LNCaP clone FGC (cell line): Measurements from ENCODE around the gene PKP4.

Source experiments
- DNase-seq: peaks from one replicate; pipeline ENCODE4 v3.0.0-alpha.2; 2011; ENCODE audit warnings: low read depth
- H3K4me3 ChIP-seq: 2 replicates; pipeline ENCODE4 v1.5.1; 2011; ENCODE audit warnings: mild to moderate bottlenecking, low read depth, low read length, control low read depth
- TF ChIP-seq, protein P1 (sequence below): IDR thresholded peaks from 2 replicates; pipeline ENCODE4 v1.5.1; 2012; ENCODE audit warnings: mild to moderate bottlenecking; ENCODE audit not compliant: control insufficient read depth, insufficient read depth; ENCODE audit errors: extremely low read depth

Gene PKP4

DNA sequence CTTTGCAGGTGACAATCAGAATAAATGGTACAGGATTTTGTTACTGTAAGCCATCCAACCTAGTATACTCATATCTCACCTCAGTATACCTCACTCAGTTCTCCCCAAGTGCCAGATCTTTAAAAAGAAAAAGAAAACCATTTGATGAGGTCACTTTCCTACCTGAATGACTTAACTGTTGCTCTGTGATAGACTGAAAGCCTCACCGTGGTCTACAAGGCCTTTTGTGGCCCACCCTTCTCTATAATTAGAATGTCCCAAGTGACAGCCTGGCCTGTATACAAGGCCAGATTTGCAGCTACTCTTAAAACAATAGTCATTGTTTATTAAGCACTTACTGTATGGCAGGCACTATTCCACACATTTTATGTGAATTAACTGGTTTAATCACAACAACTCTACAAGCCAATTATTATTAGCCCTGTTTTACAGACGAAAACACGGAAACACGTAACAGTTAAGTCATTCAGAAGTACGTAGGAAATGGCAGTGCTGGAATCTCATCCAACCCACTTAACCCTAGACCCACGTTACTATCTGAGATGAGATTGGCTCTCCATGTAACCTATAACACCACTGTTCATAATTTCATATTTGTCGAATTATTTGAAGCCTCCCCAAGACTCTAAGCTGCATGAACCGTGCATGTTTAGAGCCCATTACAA is 28.3 kb downstream of the PKP4 start:
- no peak overlapping the region for H3K4me3 ChIP-seq
- TF ChIP-seq, protein P1, sequence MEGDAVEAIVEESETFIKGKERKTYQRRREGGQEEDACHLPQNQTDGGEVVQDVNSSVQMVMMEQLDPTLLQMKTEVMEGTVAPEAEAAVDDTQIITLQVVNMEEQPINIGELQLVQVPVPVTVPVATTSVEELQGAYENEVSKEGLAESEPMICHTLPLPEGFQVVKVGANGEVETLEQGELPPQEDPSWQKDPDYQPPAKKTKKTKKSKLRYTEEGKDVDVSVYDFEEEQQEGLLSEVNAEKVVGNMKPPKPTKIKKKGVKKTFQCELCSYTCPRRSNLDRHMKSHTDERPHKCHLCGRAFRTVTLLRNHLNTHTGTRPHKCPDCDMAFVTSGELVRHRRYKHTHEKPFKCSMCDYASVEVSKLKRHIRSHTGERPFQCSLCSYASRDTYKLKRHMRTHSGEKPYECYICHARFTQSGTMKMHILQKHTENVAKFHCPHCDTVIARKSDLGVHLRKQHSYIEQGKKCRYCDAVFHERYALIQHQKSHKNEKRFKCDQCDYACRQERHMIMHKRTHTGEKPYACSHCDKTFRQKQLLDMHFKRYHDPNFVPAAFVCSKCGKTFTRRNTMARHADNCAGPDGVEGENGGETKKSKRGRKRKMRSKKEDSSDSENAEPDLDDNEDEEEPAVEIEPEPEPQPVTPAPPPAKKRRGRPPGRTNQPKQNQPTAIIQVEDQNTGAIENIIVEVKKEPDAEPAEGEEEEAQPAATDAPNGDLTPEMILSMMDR: no peak
- DNase-seq: no peak

DNA sequence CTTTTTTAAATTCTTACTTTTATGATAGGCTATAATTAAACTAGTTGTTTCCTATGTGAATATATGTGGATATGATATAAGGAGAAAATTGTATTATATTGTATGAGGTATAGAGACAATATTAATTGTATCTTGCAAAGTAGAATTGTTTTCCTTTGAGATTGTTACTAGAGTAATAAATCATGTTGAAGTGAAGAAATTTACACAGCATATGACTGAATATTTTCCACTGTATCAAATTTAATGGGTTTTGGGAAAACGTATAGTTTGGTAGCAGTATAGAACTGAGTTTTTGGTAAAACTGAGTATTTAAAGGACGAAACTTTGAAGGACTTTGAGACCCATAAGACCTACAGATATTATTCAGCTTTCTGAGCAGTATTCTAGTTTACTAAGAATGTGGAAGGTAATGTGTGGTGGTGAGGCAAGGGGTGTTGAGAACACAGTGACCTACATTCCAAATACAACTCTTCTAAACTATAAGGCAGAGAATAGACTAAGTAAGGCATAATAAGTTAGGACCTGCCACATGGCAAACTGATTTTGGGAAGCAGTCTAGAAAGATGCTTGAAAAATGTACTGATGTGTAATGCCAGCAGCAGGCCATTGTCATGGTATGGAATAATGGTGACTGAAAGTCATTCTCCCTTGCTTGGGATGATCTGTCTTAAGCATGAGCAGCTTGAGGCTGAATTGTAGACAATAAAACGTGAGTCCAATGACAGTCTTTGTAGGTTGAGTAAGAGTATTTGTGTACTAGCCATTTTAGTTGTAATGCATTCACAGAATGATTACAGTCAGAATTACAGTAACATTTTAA is 29.6 kb downstream of the PKP4 start:
- DNase-seq: no peak
- H3K4me3 ChIP-seq: no peak overlapping the region
- TF ChIP-seq, protein P1: no peak

DNA sequence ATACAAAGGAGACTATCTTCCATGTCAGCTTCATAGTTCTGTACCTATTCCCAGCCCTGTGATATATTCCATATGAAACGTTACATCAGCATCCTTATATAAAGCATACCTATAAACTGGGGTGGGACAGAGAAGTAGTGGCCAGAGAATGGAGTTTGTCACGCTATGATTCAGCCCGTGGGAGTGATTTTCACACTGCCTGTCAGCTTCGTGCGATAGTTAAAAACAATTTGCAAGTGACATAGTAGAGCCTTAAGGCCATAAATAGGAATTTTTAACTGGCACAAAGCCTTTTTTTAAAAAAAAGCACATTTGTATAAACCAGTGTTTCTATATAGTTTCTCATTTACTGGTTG is 30.2 kb downstream of the PKP4 start:
- no peak overlapping the region for H3K4me3 ChIP-seq
- DNase-seq: no peak

DNA sequence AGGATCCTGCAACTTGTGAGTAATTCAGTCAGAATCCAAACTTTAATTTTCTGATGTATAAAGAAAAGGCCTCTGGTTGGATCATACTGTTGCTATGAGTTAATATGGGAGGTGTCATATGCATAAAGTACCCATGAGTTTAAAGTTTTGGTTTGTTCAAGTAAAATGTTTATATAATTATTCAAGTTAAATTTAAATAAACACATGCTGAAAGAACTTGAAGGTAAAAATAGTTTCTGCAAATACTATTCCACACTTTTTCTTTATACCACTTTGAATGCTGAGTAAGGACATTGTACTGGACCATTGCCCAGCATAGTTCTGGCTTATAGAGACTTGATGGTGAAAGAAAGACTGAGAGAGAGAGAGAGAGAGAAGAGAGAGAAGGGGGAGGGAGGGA is 30.7 kb downstream of the PKP4 start:
- no peak overlapping the region for H3K4me3 ChIP-seq
- DNase-seq: no peak
- TF ChIP-seq, protein P1: no peak

More for the DNA sequence above, 30.2 kb downstream of the PKP4 start:
- TF ChIP-seq, protein P1: no peak

DNA sequence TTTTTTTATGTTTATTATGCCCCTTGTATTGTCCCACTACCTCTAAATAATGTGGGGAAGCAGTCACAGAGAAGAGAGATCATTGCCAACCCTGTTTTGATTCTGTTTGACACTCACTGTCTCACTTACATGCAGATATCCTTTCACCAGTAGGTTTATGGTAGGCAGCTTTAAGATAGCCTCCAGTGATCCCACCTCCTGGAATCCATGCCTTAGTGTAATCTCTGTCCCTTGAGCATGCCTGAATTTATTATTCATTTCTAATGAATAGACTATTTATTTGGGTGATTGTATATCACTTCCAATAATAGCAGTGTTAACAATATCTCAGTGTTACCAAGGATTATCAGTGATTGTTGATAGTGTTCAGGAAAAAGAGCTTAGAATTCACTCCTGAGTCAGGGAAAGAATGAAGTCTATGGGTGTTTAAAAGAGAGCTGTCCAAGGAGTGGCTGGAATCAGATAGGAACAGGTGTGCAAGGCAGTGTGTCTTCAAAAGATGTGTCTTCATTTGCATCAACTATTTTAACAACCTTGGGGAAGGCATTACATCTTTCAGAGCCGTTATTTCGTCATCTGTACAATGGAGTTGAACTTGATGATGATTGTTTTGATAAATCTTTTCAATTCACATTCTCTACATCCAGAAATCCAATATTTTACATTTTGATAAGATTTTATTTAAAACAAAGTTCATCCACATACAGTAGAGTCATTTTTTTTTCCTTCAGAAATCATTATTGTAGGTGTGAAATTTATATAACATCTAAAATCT is 31.9 kb downstream of the PKP4 start:
- TF ChIP-seq, protein P1: no peak
- no peak overlapping the region for H3K4me3 ChIP-seq
- DNase-seq: no peak

DNA sequence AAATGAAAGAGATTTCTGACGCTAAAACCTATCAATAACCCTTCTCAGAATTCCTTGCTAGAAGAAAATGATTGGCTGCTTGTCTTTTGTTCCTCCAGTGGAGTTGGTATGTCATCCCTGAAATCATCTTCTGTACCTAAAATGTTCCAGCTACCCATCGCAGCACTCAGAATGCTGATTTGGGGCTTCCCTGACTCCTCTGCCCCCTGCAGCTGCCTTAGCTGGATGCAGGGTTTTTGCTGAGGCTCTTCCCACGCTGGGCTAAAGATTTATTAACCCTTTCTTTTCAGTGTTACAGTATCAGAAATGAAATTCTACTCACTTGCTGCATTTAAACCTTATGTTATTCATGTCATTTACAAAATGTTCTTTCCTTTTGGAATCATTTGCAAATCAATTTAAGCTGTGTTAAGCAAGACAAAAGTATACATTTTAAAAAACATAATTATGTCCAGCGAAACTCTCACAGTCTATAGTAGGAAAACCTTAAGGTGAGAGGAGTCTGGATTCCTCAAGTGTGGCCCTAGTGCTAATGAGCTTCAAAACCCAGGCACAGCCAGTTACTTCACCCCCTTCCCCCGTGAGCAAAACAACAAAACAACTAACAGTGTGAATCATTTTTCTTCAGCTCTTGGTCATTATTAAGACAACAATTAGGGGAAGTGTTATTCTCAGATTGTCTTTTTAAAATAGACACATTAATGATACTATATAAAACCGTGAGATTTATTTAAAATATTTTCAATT is 32.8 kb downstream of the PKP4 start:
- DNase-seq: no peak
- H3K4me3 ChIP-seq: no peak overlapping the region
- TF ChIP-seq, protein P1: no peak
